ENCODE measurements around the gene PSME3IP1. TPM values are rescaled to one million over a fixed set of nuclear protein-coding genes. Genes with fewer than 3 reads are reported as not detected.

The PSME3IP1 gene
- total and polyA plus RNA-seq, 2 experiments from 2014 or later = 78.0 to 105 TPM

DNA sequence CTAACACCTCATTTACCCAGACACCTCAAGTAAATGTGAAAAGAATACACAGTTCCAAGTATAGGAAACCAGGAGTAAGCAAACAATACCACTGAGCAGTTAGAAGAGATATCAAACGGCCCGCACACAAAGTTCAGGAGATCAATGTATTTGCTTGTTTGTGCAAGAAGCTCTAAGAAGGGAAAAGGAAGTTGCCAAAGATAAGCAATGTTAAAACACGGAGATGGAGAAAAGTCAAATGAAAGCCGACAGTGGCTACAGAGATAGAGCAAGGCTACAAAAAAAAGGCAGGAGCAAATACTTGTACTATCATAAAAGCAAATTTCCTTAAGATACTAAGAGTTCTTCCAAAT lies 29.5 kb downstream of the PSME3IP1 start:
- Histone ChIP-seq H3K4me2 (no peak overlapping the region), H3F3A (replicated peaks; ENCODE audit: low read depth) (no peaks in the 10 kb centered on the region), H3K9me2 (ENCODE audit: insufficient read depth) (no peaks in the 10 kb centered on the region), H3K4me1 (ENCODE audit: insufficient read depth) (peaks cover 23% of the 10 kb centered on the region), H3K27me3 (ENCODE audit: insufficient read depth) (no peaks in the 10 kb centered on the region), H4K20me1 (replicated peaks; ENCODE audit: insufficient read depth) (no peaks in the 10 kb centered on the region), H2AFZ (no peak overlapping the region), H3K4me3 (no peak overlapping the region), H3K36me3 (ENCODE audit: insufficient read depth) (peaks cover 23% of the 10 kb centered on the region), H3K79me2 (replicated peaks; ENCODE audit: insufficient read depth) (no peaks in the 10 kb centered on the region), H3K27ac (ENCODE audit: low read depth) (no peak overlapping the region)
- Mint-ChIP-seq H3K4me1 (peaks cover 37% of the 10 kb centered on the region), H3K27ac (no peak overlapping the region), H3K4me3 (no peak overlapping the region), H3K27me3 (ENCODE audit: insufficient read depth, low read depth, poor library complexity) (peaks cover 1% of the 10 kb centered on the region), H3K36me3 (ENCODE audit: low read depth) (peaks cover 71% of the 10 kb centered on the region), H3K9me3 (no peaks in the 10 kb centered on the region)
- DNase-seq (ENCODE audit: low spot score) (no peak), ATAC-seq (no peak)
- TF ChIP-seq, protein P1, sequence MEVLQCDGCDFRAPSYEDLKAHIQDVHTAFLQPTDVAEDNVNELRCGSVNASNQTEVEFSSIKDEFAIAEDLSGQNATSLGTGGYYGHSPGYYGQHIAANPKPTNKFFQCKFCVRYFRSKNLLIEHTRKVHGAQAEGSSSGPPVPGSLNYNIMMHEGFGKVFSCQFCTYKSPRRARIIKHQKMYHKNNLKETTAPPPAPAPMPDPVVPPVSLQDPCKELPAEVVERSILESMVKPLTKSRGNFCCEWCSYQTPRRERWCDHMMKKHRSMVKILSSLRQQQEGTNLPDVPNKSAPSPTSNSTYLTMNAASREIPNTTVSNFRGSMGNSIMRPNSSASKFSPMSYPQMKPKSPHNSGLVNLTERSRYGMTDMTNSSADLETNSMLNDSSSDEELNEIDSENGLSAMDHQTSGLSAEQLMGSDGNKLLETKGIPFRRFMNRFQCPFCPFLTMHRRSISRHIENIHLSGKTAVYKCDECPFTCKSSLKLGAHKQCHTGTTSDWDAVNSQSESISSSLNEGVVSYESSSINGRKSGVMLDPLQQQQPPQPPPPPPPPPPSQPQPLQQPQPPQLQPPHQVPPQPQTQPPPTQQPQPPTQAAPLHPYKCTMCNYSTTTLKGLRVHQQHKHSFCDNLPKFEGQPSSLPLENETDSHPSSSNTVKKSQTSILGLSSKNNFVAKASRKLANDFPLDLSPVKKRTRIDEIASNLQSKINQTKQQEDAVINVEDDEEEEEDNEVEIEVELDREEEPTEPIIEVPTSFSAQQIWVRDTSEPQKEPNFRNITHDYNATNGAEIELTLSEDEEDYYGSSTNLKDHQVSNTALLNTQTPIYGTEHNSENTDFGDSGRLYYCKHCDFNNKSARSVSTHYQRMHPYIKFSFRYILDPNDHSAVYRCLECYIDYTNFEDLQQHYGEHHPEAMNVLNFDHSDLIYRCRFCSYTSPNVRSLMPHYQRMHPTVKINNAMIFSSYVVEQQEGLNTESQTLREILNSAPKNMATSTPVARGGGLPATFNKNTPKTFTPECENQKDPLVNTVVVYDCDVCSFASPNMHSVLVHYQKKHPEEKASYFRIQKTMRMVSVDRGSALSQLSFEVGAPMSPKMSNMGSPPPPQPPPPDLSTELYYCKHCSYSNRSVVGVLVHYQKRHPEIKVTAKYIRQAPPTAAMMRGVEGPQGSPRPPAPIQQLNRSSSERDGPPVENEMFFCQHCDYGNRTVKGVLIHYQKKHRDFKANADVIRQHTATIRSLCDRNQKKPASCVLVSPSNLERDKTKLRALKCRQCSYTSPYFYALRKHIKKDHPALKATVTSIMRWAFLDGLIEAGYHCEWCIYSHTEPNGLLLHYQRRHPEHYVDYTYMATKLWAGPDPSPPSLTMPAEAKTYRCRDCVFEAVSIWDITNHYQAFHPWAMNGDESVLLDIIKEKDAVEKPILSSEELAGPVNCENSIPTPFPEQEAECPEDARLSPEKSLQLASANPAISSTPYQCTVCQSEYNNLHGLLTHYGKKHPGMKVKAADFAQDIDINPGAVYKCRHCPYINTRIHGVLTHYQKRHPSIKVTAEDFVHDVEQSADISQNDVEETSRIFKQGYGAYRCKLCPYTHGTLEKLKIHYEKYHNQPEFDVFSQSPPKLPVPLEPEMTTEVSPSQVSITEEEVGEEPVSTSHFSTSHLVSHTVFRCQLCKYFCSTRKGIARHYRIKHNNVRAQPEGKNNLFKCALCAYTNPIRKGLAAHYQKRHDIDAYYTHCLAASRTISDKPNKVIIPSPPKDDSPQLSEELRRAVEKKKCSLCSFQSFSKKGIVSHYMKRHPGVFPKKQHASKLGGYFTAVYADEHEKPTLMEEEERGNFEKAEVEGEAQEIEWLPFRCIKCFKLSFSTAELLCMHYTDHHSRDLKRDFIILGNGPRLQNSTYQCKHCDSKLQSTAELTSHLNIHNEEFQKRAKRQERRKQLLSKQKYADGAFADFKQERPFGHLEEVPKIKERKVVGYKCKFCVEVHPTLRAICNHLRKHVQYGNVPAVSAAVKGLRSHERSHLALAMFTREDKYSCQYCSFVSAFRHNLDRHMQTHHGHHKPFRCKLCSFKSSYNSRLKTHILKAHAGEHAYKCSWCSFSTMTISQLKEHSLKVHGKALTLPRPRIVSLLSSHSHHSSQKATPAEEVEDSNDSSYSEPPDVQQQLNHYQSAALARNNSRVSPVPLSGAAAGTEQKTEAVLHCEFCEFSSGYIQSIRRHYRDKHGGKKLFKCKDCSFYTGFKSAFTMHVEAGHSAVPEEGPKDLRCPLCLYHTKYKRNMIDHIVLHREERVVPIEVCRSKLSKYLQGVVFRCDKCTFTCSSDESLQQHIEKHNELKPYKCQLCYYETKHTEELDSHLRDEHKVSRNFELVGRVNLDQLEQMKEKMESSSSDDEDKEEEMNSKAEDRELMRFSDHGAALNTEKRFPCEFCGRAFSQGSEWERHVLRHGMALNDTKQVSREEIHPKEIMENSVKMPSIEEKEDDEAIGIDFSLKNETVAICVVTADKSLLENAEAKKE (CRISPR knock-in tag; IDR thresholded peaks at IDR 0.05) = no peak
- TF ChIP-seq JUNB (IDR thresholded peaks at IDR 0.05; ENCODE audit: unreplicated experiment) (no peak), NANOG (IDR thresholded peaks at IDR 0.05; ENCODE audit: borderline replicate concordance) (no peak), ZNF114 (CRISPR knock-in tag; IDR thresholded peaks at IDR 0.05) (no peak), EZH2phosphoT487 (IDR thresholded peaks at IDR 0.05; ENCODE audit: unreplicated experiment) (no peak), STAT1 (IDR thresholded peaks at IDR 0.05; ENCODE audit: unreplicated experiment) (no peak)
- TF ChIP-seq, protein P2, sequence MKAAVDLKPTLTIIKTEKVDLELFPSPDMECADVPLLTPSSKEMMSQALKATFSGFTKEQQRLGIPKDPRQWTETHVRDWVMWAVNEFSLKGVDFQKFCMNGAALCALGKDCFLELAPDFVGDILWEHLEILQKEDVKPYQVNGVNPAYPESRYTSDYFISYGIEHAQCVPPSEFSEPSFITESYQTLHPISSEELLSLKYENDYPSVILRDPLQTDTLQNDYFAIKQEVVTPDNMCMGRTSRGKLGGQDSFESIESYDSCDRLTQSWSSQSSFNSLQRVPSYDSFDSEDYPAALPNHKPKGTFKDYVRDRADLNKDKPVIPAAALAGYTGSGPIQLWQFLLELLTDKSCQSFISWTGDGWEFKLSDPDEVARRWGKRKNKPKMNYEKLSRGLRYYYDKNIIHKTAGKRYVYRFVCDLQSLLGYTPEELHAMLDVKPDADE (IDR thresholded peaks at IDR 0.05) = no peak

Data from GM23338 (cell line).